Skin of body (tissue), 2 donors: ENCODE results near the gene RELA. TPM values are rescaled to one million over a fixed set of nuclear protein-coding genes. Genes with fewer than 3 reads are reported as not detected.

Experiments
- DNase-seq: peaks from one replicate; lab custom pipeline; 2025; lab: John Stamatoyannopoulos, UW
- total RNA-seq: library from RNA; depleted of rRNA; stranded (reverse); fragments of >200 nt; gene quantifications from one replicate; pipeline ENCODE4 v1.2.3, GENCODE V29; 2014

Gene RELA
- total RNA-seq, 1 donor from 2014 or later = 22.6 TPM

DNA sequence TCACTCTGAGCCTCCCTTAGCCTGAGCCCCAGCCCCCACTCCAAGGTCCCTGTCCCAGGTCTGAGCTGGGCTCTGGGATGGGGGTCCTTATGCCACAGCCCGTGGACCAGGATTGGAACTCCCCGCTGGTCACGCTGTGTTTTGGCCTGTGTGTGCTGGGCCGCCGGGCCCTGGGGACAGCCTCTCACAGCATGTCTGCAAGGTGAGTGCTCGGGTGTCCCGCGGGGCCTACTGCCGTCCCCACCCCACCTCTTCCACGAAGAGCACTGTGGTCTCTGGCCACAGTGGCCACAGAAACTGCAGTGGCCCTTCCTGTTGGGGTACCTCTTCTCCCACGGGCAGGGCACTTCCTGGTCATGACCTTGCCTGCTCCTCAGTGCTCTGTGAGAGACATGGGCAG is 28.3 kb downstream of the RELA start:
- no peak for DNase-seq

- DNase-seq = no peak
These were observed 28.6 kb downstream of the RELA start for GRCh38 chr11:65634109-65634436.

GRCh38 chr11:65633390-65634108 is 29.2 kb downstream of the RELA start:
- DNase-seq = no peak

GRCh38 chr11:65630215-65630614 is 32.5 kb downstream of the RELA start:
- DNase-seq = no peak

- DNase-seq = no peak
These were observed 33.1 kb downstream of the RELA start for GRCh38 chr11:65629579-65629978.

DNA sequence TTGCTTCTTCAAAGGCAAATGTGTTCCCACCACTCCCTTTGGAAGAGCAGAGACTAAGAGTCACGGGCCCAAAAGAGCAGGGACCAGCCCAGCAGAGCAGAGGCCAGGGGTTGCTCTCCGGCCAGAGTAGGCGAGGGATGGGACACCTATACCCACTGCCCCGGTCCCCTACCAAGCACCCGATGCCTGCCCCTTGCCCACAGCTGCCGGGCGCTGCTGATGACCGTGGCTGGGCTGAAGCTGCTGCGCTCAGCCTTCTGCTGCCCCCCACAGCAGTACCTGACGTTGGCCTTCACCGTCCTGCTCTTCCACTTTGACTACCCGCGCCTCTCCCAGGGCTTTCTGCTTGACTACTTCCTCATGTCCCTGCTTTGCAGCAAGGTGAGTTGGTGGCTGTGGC is 35.5 kb downstream of the RELA start:
- no peak for DNase-seq

- DNase-seq = no peak
These were observed 36.9 kb downstream of the RELA start for GRCh38 chr11:65625628-65626342.

- no peak for DNase-seq
These were observed 37.6 kb downstream of the RELA start for GRCh38 chr11:65624931-65625627.

DNA sequence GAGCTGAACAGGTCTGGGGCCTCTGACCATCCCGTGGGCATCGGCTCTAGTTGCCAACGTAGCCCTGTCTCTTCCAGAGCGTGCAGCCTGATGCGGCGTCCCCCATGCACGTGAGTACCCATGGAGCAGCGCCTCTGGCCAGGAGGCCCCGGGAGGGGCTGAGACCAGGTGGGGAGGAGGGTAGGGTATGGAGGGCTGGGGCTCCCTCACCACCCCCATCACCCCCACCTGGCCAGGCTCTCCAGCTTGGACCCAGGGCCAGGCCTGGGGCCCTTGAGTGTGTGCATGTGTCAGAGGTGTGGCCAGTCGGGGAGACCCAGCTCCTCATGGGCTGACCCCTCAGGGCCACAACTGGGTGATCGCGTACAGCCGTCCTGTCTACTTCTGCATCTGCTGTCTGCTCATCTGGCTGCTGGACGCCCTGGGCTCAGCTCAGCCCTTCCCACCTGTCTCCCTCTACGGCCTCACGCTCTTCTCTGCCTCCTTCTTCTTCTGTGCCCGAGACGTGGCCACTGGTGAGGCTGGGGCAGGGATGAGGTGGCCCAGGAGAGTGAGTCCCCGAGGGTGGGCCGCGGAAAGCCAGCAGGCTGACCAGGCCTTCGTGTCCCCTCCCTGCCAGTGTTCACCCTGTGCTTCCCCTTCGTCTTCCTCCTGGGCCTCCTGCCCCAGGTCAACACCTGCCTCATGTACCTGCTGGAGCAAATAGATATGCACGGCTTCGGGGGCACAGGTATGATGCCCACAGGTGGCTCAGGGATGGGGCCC is 38.7 kb downstream of the RELA start:
- DNase-seq = no peak

DNA sequence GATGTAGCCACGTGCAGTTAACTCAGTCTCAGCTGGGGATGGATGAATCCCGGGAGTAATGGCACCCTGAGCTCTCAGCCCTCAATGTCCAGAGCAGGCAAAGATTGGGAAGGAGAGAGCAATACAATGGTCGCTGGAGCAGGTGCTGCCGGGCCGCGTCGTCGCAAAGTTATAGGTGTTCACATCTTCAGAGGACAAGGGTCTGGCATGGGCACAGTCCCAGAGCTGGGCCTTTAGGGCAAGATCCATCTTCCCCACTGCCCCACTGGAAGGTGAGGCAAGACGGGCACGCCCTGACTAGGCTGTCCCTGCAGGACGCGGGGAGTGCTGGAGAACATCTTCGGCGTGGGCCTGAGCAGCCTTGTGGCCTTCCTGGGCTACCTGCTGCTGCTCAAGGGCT is 39.5 kb downstream of the RELA start:
- DNase-seq = no peak

- DNase-seq = no peak
These were observed 40.7 kb downstream of the RELA start for GRCh38 chr11:65622011-65622410.

GRCh38 chr11:65621460-65621859 is 41.3 kb downstream of the RELA start:
- no peak for DNase-seq

DNA sequence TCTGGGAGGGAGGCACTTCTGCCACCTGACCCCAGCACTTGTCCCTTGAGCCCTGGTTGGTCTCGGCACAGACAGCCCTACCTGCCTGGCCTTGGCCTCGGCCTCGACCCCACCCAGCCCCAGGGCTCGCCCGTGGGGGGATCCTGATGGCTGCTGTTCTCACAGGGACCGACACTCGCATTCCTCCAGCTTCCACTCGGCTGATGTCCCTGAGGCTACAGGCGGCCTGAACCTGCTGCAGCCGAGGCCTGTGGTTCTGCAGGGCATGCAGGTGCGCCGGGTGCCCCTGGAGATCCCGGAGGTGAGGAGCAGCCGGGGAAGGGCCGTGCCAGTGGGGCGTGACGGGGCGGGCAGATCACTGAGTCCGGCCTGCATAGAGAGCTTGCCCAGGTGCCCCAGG is 42.0 kb downstream of the RELA start:
- DNase-seq = no peak

DNA sequence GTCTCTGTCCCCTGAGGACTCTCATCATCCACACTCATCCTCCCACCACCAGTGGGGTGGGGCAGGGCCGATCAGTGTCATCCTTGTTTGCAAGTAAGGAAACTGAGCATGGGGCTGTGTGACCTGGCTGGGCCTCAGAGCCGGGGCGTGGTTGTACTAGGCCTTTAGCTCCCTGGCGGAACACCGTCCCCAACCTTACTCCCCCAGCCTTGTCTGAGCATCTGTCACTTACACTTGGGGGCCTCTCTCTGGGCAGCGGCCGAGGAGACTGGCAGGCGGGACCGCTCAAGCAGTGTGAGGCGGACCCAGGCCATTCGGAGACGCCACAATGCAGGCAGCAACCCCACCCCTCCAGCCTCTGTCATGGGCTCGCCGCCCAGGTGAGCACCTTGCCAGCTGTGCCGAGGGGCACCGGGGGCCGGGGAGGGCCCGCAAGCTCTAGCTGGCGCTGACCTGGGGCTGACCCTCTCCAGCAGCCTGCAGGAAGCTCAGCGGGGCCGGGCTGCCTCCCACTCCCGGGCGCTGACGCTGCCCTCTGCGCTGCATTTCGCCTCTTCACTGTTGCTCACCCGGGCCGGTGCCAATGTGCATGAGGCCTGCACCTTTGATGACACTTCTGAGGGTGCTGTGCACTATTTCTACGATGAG is 43.3 kb downstream of the RELA start:
- DNase-seq = no peak

DNA sequence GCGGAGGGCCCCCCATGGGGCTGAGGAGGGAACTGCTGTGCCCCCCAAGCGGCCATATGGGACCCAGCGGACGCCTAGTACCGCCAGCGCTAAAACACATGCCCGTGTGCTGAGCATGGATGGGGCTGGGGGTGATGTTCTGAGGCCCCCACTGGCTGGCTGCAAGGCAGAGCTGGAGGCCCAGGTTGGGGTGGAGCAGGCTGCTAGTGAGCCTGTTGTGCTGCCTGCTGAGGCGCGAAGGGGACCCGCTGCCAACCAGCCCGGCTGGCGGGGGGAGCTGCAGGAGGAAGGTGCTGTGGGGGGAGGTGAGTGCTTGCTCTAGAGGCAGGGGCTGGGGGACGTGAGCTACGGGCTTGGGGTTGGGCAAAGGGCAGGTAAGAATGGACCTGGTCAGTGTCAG is 44.0 kb downstream of the RELA start:
- no peak for DNase-seq

- no peak for DNase-seq
These were observed 44.5 kb downstream of the RELA start for GRCh38 chr11:65617990-65618751.

DNA sequence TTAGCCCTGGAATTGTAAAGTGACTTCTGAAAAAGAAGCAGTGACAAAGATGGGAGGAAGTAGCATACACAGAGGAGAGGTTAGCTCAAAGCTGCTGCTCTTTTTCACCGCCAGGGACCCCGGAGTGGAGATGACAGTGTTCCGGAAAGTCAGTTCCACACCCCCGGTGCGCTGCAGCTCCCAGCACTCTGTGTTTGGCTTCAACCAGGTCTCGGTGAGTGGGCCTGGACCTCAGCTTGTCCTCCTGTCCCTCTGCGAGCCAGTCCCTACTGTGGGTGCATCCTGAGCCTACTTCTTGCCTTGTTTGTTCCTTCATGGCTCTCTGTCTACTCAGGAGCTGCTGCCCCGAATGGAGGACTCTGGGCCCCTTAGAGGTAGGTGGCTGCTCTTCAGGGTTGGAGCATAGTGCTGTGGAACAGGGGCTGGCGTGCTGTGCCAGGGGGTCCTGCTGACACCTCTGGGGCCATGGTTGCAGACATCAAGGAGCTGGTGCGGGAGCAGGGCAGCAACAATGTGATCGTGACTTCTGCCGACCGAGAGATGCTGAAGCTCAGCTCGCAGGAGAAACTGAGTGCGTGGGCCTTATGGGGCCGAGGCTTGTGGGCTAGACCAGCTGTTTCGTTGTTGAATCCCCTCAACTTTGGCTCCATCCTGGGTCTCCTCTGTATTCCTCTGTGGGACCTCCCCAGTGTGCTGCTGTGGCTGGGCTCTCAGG is 45.4 kb downstream of the RELA start:
- no peak for DNase-seq

DNA sequence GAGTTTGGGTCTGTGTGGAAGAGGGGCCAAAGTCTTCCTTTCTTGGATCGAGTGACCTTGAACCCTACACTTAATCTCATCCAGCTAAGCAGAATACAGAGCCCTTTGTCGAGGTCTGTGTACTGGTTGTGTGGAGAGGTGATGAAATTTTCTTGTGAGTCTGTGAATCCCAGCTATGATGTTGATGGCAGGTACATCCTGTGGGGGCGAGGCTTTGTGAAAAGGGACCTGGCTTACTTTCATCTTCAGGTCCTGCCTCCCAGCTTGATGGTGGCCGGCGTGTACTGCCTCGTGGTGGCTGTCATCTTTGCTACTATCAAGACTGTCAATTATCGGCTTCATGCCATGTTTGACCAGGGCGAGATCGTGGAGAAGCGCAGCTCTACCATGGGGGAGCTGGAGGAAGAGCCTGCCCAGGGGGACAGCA is 46.1 kb downstream of the RELA start:
- no peak for DNase-seq

- no peak for DNase-seq
These were observed 46.7 kb downstream of the RELA start for GRCh38 chr11:65615950-65616574.
